Ishikawa (cell line): ENCODE measurements around the gene CDC37.

Source experiments
- CEBPB ChIP-seq: IDR thresholded peaks from 2 replicates; pipeline ENCODE4 v1.6.1; 2012
- CREB1 ChIP-seq: IDR thresholded peaks from 2 replicates; pipeline ENCODE4 v1.6.1; 2012; ENCODE audit warnings: low read depth
- EGR1 ChIP-seq: IDR thresholded peaks from 2 replicates; pipeline ENCODE4 v1.6.1; 2012
- EP300 ChIP-seq: IDR thresholded peaks from 2 replicates; pipeline ENCODE4 v1.6.1; 2012; ENCODE audit warnings: borderline replicate concordance
- FOXM1 ChIP-seq: IDR thresholded peaks from 2 replicates; pipeline ENCODE4 v1.6.1; 2012; ENCODE audit warnings: low read depth, borderline replicate concordance
- NFIC ChIP-seq: IDR thresholded peaks from 2 replicates; pipeline ENCODE4 v1.6.1; 2012
- RAD21 ChIP-seq: IDR thresholded peaks from 2 replicates; pipeline ENCODE4 v1.6.1; 2012; ENCODE audit warnings: low read depth
- TAF1 ChIP-seq: IDR thresholded peaks from 2 replicates; pipeline ENCODE4 v1.6.1; 2012; ENCODE audit warnings: low read depth, mild to moderate bottlenecking
- TCF12 ChIP-seq: IDR thresholded peaks from 2 replicates; pipeline ENCODE4 v1.6.1; 2012; ENCODE audit warnings: low read depth
- TEAD4 ChIP-seq: IDR thresholded peaks from 2 replicates; pipeline ENCODE4 v1.6.1; 2012
- YY1 ChIP-seq: IDR thresholded peaks from 2 replicates; pipeline ENCODE4 v1.6.1; 2012; ENCODE audit warnings: low read depth
- ZBTB7A ChIP-seq: IDR thresholded peaks from 2 replicates; pipeline ENCODE4 v1.6.1; 2012; ENCODE audit warnings: low read depth
- TF ChIP-seq, protein P1 (sequence below): IDR thresholded peaks from 2 replicates; pipeline ENCODE4 v1.6.1; 2012
- TF ChIP-seq, protein P2 (sequence below): IDR thresholded peaks from 2 replicates; pipeline ENCODE4 v1.6.1; 2012
- TF ChIP-seq, protein P3 (sequence below): IDR thresholded peaks from 2 replicates; pipeline ENCODE4 v1.6.1; 2012; ENCODE audit warnings: low read depth, mild to moderate bottlenecking

CDC37 gene

DNA sequence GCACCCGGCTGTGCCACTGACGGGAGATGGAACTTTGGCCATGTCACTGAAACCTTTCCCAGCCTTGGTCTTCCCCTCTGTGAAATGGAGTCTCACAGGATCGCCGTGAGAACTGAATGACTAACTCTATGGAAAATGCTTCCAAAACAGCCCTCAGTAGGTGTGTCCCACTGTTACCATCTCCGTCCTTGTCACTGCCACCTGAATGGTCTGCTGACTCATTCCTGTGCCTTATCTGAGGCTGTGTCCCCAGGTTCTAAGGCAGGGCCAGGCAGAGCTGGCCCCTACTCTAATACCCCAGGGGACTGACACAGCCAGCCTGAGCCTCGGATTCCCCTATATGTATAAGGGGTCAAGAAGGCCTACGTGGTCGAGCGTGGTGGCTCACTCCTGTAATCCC is 4.5 kb downstream of the CDC37 start:
- TF ChIP-seq TCF12, result no peak
- TF ChIP-seq NFIC, result no peak
- TF ChIP-seq, protein P1, sequence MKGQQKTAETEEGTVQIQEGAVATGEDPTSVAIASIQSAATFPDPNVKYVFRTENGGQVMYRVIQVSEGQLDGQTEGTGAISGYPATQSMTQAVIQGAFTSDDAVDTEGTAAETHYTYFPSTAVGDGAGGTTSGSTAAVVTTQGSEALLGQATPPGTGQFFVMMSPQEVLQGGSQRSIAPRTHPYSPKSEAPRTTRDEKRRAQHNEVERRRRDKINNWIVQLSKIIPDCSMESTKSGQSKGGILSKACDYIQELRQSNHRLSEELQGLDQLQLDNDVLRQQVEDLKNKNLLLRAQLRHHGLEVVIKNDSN, result no peak
- TF ChIP-seq EGR1, result no peak
- TF ChIP-seq, protein P2, sequence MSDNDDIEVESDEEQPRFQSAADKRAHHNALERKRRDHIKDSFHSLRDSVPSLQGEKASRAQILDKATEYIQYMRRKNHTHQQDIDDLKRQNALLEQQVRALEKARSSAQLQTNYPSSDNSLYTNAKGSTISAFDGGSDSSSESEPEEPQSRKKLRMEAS, result no peak
- TF ChIP-seq FOXM1, result no peak
- TF ChIP-seq TAF1, result no peak
- TF ChIP-seq YY1, result no peak
- TF ChIP-seq CREB1, result no peak
- TF ChIP-seq ZBTB7A, result no peak
- TF ChIP-seq, protein P3, sequence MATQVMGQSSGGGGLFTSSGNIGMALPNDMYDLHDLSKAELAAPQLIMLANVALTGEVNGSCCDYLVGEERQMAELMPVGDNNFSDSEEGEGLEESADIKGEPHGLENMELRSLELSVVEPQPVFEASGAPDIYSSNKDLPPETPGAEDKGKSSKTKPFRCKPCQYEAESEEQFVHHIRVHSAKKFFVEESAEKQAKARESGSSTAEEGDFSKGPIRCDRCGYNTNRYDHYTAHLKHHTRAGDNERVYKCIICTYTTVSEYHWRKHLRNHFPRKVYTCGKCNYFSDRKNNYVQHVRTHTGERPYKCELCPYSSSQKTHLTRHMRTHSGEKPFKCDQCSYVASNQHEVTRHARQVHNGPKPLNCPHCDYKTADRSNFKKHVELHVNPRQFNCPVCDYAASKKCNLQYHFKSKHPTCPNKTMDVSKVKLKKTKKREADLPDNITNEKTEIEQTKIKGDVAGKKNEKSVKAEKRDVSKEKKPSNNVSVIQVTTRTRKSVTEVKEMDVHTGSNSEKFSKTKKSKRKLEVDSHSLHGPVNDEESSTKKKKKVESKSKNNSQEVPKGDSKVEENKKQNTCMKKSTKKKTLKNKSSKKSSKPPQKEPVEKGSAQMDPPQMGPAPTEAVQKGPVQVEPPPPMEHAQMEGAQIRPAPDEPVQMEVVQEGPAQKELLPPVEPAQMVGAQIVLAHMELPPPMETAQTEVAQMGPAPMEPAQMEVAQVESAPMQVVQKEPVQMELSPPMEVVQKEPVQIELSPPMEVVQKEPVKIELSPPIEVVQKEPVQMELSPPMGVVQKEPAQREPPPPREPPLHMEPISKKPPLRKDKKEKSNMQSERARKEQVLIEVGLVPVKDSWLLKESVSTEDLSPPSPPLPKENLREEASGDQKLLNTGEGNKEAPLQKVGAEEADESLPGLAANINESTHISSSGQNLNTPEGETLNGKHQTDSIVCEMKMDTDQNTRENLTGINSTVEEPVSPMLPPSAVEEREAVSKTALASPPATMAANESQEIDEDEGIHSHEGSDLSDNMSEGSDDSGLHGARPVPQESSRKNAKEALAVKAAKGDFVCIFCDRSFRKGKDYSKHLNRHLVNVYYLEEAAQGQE, result no peak
- no peak for TF ChIP-seq TEAD4

DNA sequence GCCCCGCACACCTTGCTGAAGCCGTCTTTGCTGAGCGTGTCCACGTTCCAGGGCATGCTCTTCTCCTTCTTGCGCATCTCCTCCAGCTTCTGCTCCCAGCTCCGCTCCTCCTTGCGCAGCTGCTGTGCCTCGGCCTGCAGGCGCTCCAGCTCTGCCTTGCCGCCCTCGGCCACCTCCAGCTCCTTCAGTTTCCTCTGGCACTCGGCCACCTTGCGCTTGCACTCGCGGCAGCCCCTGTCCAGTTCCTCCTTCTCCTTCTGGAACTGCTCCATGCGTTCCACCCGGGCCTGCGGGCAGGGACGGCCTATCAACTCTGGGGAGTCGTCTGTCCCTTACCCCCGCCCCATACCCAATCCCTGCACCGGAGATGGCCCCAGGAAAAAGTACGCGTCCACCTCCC is 7.4 kb downstream of the CDC37 start:
- TF ChIP-seq EGR1 (no peak), ZBTB7A (no peak), CEBPB (no peak), FOXM1 (no peak), TAF1 (no peak), CREB1 (no peak), EP300 (no peak), NFIC (no peak), TCF12 (no peak), RAD21 (no peak)
- TF ChIP-seq, protein P2, result no peak
- TF ChIP-seq, protein P1, result no peak
- TF ChIP-seq, protein P3, result no peak

DNA sequence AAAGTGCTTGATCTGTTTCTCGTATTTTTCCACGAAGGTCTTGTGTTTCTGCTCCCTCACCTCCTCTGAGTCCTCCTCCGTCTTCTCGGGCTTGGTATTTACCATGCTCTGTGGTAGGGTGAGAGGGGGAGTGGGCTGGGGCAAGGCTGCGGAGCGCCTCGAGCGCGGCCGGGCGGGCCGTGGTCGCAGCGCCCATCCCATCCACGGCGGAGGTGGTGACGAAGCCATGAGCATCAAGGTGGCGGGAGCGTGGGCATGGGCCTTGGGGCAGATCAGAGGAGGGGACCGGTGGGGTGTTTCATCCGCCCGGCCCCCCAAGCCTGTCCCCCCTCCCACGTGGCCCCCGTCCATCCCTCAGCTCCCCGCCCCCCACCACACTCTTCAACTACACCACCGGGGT is 7.9 kb downstream of the CDC37 start:
- TF ChIP-seq ZBTB7A (no peak), NFIC (no peak), EP300 (no peak), FOXM1 (no peak), TEAD4 (no peak), TAF1 (no peak), CEBPB (no peak), CREB1 (no peak)
- TF ChIP-seq, protein P1, result no peak
- TF ChIP-seq, protein P3, result no peak

DNA sequence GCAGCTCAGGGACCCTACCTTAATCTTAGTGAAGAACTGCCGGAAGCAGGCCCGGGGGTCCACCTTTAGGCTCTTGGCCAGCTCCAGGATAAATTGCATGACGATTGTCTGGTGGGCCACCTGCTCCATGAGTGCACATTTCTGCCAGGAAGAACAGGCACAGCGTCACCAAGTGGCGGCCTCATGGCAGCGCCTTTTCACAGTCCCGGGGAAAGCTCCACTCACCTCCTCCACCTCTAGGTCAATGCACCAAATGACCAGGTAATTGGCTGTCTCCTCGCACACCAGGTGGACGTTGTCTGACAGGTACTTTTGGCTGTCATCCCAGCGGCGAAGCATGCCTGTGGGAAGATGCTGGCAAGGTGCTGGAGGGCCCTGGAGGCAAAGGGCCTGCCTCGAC is 8.3 kb downstream of the CDC37 start:
- TF ChIP-seq RAD21, result no peak
- no peak for TF ChIP-seq CEBPB
- TF ChIP-seq NFIC, result no peak
- TF ChIP-seq CREB1, result no peak
- TF ChIP-seq, protein P1, result no peak
